Right ventricle myocardium superior (tissue), 1 donor: Measurements from ENCODE around the gene MUC13. TPM values are rescaled to one million over a fixed set of nuclear protein-coding genes. Genes with fewer than 3 reads are reported as not detected.

Source experiments
- total RNA-seq: library from RNA; stranded (reverse); fragmentation: NEBNext Ultra II Directional; extraction: Animal tissue kit (Norgen Biotek cat#: 25700); gene quantifications from one replicate; pipeline ENCODE4 v1.2.1, GENCODE V29; 2021
- donor health status: DM: no; HTN: yes; CAD: no; lungs with severe emphysema.

MUC13 gene
- total RNA-seq, 1 donor from 2014 or later = not detected

Other genes starting within 250 kb of the MUC13 start
- 6.1 TPM for gene UMPS, start 204.3 kb downstream of the MUC13 start, total RNA-seq
- 112 TPM for gene ITGB5, start 47.4 kb downstream of the MUC13 start, total RNA-seq
- gene HEG1, start 121.2 kb upstream of the MUC13 start, total RNA-seq = 91.1 TPM